Measurements from ENCODE around the gene PLOD3. TPM values are rescaled to one million over a fixed set of nuclear protein-coding genes. Genes with fewer than 3 reads are reported as not detected.
A peak's percentile ranks its signal among the peaks of the same experiment; 100 is the strongest.

PLOD3 gene
- polyA plus RNA-seq, 4 donors, result 42.1 to 50.0 (median 45.4) TPM

DNA sequence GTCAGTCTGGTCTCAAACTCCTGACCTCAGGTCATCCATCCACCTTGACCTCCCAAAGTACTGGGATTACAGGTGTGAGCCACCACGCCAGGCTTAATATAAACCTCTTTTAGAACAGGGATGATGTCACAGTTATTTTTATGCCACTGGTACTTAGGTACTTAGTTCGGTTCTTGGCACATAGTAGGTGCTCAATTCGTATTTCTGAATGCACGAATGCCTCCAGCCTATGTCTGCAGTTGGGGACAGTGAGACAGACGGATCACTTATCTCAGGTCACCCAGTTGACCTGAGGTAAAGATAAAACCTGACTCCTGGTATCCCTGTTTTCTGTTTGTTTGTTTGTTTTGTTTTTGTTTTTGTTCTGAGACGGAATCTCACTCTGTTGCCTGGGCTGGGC, 31.2 kb downstream of the PLOD3 start:
- DNase-seq (ENCODE audit: low read depth in 4 of 4, low spot score in 3 of 4), result no peak

DNA sequence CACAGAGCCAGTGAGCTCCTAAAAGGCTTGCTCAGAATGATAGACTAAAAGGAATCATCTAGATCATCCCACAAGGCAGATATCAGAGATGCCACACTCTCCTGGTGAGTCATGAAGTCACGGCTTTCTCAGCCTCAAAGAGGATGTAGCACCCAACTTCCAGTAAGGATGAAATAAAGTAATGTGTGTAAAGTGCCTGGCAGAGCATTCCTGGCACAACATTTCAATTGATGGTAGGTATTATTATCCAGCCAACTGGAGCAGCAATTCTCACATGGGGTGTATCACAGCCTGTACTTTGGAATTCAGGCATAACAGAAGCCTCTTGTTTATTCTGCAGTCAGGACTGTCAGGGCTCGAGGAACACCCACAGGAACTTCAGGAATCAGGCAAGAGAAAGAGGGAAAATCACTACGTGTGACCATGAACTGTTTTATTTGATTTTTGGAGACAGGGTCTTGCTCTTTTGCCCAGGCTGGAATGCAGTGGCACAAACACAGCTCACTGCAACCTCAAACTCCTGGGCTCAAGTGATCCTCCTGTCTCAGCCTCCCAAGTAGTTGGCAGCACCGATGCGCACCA, 32.0 kb downstream of the PLOD3 start:
- DNase-seq (ENCODE audit: low read depth in 4 of 4, low spot score in 3 of 4), result no peak

DNA sequence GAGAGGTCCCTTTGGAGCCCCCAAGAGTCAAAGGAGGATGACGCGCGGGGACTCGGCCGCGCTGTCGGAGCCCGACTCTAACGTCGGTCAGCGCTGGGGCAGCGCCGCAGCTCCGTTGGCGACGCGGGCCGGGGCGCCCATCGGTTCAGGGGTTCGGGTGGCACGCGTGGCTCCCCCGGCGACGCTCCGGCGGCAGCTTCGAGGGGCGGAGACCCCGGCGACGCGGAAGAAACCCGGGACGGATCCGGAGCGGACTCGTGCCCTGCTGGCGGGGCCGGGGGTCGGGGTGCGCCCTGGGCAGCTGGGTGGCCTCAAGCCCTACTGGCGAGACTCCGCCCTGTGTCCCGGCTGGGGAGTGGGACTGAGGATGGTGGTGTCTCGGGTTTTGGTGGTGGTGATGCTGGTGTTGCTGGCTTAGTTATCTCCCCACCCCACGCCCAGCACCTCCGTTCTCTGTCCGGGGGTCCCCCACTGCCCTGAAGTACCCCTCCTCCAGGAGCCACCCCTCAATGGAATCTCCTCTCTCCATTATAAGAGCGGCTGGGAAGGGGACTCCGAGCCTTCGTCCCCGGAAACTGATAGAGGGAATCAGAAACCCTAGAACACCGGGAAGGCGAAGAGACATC, 37.1 kb downstream of the PLOD3 start, which contains the start of gene NAT16:
Gene NAT16 (minus strand): TSS at position 164 of the 626 bp plus-strand sequence. CDS start 5,486 bp downstream, outside the sequence.
- no peak for DNase-seq (ENCODE audit: low read depth in 4 of 4, low spot score in 3 of 4)

DNA sequence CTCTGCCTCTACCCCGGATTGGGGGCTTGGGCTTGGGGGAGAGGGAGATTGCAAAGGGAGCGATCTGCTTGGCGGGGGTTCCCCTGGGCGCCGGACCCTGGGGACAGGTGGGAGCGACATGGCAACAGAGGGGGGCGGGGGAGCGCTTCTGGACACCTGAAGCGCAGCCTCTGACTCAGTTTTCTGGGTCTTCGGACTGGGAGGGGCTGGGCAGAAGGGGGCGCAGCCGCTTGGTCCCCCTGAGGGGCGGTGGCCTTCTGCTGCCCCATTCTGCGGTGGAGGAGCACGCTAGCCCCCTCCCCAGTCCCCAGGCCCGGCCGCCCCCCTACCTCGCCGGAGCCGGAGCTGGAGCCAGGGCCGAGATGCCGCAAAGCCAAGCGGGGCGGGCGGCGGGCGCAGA, 37.7 kb downstream of the PLOD3 start:
- DNase-seq (ENCODE audit: low read depth in 4 of 4, low spot score in 3 of 4), result no peak

DNA sequence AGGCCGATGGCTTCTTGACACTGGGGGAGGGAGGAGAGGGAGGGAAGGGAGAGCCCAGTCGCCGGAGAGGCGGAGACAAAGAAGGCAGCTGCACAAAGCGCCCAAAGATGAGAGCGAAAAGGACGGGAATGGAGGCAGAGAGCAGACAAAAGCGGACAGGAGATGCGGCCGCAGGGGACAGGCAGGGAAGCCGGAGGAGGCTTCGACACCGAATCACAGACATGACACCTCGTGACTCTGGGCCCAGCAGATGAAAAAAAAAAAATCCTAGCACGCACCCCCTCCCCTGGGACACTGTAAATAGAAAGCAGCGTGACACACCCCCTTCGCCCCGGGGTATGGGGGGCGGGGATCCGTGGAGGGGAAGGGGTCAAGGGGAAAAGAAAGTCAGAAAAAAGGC, 38.3 kb downstream of the PLOD3 start:
- DNase-seq (ENCODE audit: low read depth in 4 of 4, low spot score in 3 of 4), result no peak

DNA sequence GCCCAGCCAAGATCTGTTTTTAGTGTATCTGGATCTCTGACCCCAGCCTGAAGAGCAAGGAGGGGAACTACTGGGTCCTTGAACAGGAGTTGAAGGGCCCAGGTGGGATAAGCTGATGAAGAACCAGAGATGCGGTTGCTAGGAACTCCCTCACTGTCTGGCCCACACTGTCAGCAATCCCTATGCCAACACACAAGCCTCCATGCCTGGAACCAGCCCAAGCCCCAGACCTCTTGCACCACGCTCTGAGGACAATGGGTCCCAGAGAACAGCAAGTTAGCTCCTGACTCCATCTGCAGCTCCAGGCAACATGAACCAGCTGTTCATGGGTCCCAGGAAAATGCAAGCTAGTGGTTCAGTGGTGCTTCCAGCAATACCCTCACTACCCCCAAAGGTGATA, 39.7 kb downstream of the PLOD3 start:
- no peak for DNase-seq (ENCODE audit: low read depth in 4 of 4, low spot score in 3 of 4)

DNA sequence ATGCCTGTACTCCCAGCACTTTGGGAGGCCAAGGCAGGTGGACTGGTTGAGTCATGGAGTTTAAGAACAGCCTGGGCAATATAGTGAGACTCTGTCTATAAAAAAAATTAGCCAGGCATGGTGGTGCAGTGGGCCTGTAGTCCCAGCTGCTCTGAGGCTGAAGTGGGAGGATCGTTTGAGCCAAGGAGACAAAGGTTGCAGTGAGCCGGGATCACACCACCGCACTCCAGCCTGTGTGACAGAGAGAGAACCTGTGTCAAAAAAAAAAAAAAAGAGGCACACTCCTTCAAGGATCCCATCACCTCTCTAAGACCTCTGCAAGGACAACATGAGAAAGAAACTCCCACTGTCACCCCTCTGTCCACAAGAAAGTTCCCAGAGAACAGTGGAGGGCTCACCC, 41.7 kb downstream of the PLOD3 start:
- DNase-seq (ENCODE audit: low read depth in 4 of 4, low spot score in 3 of 4), result no peak

DNA sequence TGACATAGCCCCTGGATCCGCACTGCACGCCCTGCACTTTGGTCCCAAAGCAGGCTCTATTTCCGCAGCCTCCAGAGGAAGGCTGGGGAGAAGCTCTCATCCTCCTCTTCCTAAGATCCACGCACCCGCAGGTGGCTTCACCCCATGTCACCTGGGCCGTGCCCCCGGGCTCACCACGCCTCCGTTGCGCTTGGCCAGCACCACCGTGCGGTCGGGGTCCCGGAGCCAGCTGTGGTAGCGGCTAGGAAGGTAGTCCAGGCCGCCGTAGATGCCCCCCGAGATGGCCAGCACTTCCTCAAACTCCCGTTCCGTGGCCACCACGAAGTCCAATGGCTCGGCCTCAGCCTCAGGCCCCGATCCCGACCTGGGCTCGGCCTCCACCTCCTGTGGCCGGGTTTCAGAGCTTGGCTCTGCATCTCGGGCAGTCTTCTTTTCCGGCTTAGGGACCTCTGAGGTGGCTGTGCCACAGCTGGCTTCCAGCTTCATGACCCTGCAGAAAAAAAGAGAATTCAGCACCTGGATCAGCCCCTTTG, 43.0 kb downstream of the PLOD3 start:
- no peak for DNase-seq (ENCODE audit: low read depth in 4 of 4, low spot score in 3 of 4)

DNA sequence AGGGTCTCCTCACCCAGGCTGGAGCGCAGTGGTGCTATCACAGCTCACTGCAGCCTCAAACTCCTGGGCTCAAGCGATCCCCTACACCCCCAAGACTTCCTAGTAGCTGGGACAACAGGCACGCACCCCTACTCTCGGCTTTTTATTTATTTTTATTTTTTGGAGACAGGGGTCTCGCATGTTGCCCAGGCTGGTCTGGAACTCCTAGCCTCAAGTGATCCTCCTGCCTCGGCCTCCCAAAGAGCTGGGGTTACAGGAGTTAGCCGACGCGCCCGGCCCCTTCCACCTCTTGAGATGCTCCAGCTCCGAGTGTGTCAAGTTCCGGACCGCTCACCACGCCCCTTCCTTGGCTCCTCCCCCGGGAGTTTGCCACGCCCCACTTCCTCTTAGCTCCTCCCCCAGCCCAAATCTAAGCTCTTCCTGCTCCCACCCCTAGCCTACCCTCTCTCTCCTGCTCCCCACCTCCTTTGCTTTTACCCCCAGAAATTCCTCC, 43.6 kb downstream of the PLOD3 start:
- DNase-seq (ENCODE audit: low read depth in 4 of 4, low spot score in 3 of 4), result no peak

DNA sequence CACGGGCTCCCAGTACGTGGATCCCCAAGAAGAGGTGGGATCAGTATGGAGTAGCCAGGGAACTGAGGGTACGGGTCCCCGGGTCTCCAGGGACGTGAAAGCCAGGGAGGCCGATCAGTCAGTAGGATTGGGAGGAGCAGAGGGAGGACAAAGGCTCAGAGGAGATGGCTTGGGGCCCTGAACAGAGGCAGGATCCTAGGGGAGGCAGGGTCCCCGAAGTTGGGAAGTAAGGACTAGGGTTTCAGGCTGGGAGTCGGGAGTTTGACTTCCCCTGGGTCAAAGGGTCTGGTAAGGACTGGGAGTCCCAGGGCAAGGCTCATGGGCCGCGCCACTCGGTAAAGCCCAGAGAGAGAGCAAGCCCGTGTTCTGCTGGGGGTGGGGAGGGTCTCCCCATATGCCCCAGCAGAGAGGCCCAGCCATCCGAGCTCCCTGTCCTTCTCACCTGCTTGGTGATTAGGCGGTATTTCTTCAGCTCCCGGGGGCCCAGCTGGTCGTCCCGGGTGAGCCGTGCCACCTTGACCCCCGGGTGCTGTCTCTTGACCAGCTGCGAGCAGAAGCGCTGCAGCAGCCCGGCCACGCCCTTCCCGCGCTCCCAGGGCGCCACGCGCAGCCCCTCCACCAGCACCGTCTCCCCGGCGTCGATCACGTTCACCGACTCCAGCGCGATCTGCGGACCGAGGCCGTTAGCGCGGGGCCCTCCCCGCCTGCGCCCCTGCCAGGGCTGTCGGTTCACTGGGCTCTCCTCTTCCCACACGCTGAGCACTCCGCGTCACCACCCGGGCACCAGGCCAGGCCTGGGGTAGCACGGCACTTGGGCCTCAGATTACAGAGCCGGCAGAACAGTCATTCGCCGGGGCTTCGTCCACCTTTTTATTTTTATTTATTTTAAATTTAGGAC, 44.3 kb downstream of the PLOD3 start:
- DNase-seq (ENCODE audit: low read depth in 4 of 4, low spot score in 3 of 4), result no peak

DNA sequence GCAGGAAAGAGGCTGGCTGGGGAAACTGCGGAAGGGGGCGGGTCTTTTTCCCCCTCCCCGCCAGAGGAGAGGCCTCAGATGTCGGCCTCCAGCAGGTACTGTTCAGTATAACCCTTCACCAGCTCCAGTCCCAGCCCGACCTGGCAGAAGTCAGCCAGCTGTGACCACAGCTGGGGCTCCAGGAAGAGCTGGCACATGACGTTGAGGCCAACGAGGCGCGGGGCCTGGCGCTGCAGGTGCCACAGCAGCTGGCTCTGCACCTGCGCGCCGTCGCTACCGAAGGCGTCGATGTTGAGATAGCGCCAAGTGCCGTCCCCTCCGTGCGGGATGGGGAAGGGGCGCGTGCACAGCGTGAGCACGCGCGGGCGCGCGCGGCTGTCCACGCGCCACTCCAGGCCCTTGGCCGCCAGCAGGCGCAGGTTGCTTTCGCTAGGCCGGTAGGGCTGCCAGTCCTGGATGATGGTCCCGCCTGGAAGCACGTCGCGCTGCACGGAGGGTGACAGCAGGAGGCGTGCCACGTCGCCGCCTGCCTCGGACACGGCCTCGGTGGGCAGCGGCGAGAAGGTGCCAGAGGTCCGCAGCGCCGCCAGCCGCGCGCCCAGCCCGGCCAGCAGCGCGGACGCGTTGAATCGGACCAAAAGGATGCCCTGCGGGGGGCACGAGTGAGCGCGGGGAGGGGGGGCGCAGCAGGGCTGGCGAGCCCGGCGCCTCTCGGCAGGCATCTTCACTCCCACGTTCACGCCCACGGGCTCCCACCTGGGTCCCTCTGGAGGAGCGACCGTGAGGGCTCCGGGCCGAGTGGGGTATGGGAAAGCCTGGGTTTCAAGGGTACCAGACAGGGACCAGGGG, 45.2 kb downstream of the PLOD3 start:
- no peak for DNase-seq (ENCODE audit: low read depth in 4 of 4, low spot score in 3 of 4)

DNA sequence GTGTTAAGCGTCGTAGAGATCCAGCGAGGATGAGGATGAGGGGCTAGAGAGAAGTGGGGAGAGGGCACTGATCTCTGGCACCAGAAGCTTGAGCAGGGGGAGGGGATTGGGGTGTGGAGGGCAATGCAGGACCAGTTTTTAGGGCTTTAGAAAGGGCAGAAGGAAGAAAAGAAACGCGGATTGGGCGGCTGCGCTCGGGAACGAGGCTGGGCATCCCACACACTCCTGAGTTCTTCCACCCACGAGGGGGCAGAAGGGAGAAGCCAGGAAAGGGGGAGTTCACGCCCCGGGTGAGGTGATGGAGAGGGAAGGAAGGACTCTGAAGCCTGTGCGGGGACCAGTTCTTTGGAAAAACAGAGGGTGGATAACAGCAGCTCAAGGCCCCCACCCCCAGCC, 45.9 kb downstream of the PLOD3 start:
- DNase-seq (ENCODE audit: low read depth in 4 of 4, low spot score in 3 of 4), result no peak

DNA sequence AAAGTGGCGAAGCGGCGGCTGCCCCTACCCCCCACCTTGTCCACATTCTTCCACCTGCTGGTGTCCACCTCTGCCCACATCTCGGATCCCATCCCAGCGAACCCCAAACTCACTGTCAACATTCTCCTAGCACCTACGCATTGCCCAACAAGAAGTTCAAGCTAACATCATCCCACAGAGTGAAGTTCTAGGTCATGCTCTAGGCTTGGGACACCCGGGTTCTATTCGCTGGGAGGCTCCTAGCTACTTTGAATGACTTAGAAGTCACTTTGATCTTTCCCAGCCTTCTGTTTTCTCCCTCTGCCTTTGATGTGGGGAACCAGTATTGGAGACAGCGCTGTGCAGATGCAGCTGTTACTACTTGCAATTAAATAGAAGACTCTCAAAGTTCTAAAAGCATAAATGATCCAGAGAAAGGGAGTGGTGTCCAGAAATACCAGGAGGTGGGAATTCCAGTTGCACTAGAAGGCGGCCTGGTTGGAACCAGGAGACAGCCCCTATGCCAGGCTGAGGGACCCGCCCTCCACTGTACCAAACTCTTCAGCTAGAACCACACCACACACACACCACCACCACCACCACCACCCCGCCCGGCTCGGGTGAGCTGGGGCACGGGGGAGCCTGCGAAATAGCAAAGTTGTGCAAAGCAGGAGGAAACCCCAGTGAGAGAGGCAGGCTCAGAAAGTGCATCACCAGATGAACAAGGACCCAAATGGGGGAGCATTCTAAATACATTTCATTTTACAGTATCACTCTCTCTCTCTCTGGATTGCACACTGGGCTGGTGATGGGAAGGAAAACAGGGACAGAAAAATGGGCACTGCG, 46.6 kb downstream of the PLOD3 start:
- DNase-seq (ENCODE audit: low read depth in 4 of 4, low spot score in 3 of 4), result no peak

DNA sequence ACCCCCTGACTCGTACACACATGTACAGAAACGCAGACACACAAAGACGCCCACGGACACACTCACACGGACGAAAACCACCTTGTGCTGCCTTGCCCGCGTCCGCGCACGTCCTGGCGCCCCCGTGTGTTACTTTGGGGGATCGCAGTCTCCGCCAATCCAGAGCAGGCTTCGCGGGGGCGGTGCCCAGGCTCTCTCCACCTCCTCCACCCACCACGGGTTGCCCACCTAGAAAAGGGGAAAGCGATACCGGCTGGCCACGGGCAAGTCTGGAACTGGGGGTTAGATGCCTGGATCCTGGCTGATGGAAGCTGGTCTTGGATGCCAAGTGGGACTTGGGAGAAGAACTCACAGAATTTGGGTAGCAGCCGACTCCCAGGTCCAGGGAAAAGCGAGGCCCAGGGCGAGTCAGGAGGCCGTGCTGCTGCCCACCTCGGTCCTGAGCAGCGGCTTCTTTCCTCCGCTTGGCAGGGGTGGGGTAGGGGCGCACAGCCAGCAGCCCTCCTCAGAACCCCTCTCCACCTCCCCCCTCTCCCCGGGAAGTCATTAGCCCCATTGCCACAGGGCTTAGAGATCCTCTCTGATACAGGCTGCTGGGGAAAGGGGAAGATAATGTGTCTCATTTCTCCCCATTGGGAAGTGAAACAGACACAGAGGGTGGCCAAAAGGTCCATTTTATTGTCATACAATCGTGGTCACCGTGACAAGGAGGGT, 47.4 kb downstream of the PLOD3 start:
- DNase-seq (ENCODE audit: low read depth in 4 of 4, low spot score in 3 of 4), result peak in 1 of 4 donors; percentile 60

DNA sequence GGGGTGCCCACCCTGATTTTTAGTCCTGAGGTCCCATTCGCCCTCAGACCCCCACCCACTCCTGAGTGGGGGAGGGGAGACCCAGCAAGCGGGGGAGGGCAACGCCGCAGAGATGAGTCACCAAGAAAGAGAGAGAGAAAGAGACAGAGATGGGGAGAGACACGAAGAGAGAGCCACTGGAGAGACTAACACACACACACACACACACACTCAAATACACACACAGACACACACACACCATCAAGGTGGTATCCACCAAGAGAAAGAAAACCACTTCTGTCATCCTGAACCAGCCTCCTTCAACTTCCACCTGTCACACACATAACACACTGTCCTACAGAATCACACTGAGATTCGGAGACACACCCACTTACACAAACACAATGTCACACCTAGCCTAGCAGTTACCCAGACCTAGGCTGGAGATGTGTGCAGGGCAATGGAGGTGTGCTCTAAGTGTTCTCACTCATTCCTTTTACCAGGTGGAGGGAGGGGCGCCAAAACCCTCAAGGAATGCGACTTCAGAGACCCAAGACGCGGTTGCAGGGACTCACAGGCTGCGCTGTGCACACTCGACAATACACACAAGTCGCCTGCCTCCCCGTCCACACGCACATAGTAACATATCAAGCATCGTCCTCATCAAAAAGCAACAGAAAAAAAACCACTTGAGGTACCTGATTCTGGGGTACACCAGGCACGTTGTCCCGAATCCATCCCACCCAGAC, 48.1 kb downstream of the PLOD3 start:
- no peak for DNase-seq (ENCODE audit: low read depth in 4 of 4, low spot score in 3 of 4)

DNA sequence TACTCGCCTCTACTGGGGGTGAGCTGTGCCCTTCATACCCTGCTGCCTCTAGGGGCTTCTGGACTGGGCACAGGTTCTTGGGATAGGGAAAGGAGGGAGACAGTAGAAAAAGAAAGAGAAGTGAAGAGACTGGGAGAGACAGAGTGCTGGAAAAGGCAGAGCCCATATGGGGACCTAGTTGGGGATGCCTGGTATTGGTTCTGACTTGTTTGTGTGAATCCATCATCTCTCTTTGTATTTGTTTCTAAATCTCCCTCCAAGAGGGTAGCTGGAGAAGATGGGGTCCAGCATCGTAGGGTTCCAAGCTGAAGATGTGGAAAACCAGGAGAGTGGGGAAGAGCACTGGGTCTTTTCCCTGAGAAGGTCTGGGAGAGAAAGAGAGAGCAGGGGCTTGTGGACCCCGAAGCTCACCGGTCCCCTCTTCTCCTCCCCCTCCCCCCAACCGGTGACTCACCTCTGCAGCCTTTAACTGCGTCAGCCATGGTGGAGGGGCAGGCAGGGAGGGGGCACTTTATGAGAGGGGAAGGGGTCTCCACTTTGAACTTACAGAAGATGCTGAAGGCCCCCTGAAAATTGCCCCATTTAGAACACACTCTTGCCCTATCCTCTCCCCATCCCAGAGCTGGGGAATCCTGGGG, 48.9 kb downstream of the PLOD3 start:
- no peak for DNase-seq (ENCODE audit: low read depth in 4 of 4, low spot score in 3 of 4)

DNA sequence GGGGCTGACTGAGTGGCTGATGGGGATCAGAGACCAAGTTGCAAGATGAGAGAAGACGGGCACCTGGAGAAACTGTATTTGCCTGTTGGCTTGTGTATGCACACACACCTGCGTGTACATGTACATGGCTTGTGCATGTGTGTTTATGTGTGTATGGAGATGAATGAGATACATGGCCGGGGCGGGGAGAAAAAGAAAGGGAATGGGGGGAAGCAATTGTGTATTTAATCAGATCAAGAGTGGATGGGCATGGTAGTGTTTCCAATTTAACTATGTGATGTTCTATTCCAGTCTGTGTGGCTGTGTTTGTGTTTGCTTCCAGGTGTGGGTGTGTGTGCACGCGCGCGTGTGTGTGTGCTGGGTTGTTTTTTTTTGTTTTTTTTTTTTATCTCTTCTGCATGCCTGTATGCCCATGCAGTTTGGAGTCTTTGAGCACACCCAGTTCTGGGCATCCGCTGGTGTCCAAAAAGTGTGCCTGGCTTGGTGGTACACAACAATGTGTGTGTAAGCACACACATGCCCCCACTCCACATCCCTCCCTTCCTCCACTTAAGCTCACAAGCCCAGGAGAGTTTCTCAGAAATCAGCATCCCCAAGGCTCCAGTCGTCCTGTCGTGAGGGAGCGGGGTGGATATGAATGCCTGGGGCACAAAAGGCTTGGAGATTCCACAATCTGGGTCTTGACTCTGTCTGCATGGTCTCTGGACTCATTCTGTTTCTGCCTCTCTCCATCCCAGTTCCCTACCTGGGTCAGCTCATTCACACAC, 49.6 kb downstream of the PLOD3 start:
- no peak for DNase-seq (ENCODE audit: low read depth in 4 of 4, low spot score in 3 of 4)
